ENCODE measurements around the gene ASTN2. TPM values are rescaled to one million over a fixed set of nuclear protein-coding genes. Genes with fewer than 3 reads are reported as not detected.

Gene ASTN2
- total RNA-seq, 6 experiments from 2014 or later: 0.91 to 3.1 (median 2.5) TPM

DNA sequence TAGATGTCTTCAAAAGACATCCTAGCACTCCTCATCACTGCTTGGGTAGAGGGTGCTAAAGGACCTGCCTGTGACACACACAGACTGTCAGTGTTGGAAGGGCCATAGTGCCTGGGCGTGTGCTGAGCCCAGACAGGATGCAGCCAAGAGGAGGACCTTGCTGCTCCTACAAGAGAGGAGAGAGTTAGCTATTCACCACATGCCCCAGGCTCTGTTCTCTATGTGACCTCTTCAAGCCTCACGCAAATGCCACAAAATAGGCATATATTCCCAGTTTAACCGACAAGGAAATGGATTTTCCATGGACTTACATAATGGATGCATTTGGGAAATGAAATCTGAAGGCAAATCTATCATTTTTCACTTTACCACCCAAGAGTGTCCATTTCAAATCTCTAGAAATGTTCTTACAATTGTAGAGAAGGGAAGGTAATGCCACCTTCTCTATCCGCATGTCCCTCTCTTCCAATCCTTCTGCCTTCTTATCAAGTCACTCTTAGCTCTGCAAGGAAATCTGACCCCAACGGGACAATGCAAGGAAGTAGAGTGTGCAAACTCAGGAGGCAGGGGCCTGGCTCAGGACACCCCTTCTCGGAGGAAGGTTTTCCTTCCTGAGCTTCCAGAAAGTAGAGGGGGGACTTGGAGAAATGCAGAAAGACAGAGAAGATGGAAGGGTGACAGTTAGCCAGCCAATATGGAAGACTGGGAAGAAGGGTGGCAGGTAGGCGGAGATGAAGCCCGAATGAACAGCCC lies 678.3 kb downstream of the ASTN2 start:
- Histone ChIP-seq H3K27me3 (no peaks in the 10 kb centered on the region), H3K27ac (no peak overlapping the region), H3K9me3 (no peaks in the 10 kb centered on the region), H3K4me3 (no peak overlapping the region), H3K4me1 (no peaks in the 10 kb centered on the region), H3K36me3 (no peaks in the 10 kb centered on the region)
- ATAC-seq (peak in 1 of 4 donors; percentile 11), DNase-seq (no peak)
- WGBS (ENCODE audit: insufficient coverage, low coverage, low lambda C conversion rate, missing lambda C conversion rate): 44% methylated on average over 7 of the region's 8 CpGs
- TF ChIP-seq POLR2A (IDR thresholded peaks at IDR 0.05): no peak
- TF ChIP-seq, protein P1, sequence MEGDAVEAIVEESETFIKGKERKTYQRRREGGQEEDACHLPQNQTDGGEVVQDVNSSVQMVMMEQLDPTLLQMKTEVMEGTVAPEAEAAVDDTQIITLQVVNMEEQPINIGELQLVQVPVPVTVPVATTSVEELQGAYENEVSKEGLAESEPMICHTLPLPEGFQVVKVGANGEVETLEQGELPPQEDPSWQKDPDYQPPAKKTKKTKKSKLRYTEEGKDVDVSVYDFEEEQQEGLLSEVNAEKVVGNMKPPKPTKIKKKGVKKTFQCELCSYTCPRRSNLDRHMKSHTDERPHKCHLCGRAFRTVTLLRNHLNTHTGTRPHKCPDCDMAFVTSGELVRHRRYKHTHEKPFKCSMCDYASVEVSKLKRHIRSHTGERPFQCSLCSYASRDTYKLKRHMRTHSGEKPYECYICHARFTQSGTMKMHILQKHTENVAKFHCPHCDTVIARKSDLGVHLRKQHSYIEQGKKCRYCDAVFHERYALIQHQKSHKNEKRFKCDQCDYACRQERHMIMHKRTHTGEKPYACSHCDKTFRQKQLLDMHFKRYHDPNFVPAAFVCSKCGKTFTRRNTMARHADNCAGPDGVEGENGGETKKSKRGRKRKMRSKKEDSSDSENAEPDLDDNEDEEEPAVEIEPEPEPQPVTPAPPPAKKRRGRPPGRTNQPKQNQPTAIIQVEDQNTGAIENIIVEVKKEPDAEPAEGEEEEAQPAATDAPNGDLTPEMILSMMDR (IDR thresholded peaks at IDR 0.05): no peak
- intact Hi-C loops (cut with DNase I): loop anchor here in 1 of 2 donors (5.0 kb wide), 1 partner anchor 126 kb away; no protein-coding TSS in a partner anchor

DNA sequence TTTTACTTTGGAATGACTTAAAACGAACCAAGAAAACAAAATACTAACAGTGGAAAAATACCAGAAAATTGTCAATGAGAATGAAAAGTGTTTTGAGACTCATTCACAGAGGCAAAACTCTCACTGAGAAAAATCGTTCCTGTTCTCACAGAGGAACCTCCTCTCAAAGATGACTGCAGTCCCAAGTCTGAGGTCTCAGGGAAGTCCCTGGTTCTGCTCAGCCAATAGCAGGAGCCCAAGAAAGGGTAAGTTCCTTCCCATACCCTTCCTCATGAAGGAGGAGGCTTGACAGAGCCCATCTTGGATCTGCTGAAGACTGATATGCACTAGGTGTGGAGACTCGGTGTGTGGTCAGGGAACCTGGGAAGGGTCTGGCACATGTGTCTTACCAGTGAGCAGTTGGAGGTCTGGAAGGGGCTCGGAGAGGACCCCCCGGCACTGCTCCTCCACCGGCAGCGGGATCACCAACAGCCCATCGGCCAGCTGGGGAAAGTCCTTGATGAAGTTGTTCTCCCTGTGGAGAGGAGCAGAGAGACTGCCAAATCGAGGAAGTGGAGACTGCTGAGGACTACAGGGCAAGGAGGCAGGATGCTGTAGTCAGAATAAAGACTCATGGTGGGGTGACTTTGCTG lies 681.7 kb downstream of the ASTN2 start:
- H3K36me3 ChIP-seq: no peaks in the 10 kb centered on the region
- DNase-seq (no peak), ATAC-seq (no peak)
- intact Hi-C loops (cut with DNase I): no loop called here
- H3K4me3 ChIP-seq: no peak overlapping the region
- no peaks in the 10 kb centered on the region for H3K9me3 ChIP-seq
- TF ChIP-seq, protein P1 (IDR thresholded peaks at IDR 0.05): no peak
- no peak for TF ChIP-seq POLR2A (IDR thresholded peaks at IDR 0.05)
- no peaks in the 10 kb centered on the region for H3K27me3 ChIP-seq
- 20% methylated on average over 3 of the region's 9 CpGs for WGBS (ENCODE audit: insufficient coverage, low coverage, low lambda C conversion rate, missing lambda C conversion rate)
- no peaks in the 10 kb centered on the region for H3K4me1 ChIP-seq
- H3K27ac ChIP-seq: no peak overlapping the region

DNA sequence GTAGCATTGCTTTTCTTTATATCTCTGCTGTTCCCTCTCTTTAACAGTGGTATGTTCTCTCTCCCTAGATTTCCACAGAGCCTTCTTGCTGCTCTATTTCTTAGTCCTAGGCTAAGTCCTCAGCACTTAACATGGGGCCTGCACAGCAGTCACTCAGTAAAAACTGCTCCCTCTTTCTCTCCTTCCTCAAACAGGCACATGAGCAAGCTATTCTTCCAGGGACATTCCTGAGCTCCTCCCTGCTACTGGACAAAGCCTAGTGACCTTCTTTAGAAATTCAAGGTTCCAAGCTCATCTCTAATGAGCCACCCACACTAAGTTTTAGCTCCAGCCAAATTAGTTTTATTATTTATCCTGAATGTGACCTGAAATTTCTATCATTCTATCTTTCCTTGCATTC lies 688.3 kb downstream of the ASTN2 start:
- intact Hi-C loops (cut with DNase I): no loop called here
- DNase-seq: no peak
- H3K9me3 ChIP-seq: no peaks in the 10 kb centered on the region
- H3K36me3 ChIP-seq: no peaks in the 10 kb centered on the region
- no peak for ATAC-seq
- H3K27me3 ChIP-seq: no peaks in the 10 kb centered on the region
- no peak overlapping the region for H3K4me3 ChIP-seq
- no peak overlapping the region for H3K27ac ChIP-seq
- TF ChIP-seq, protein P1 (IDR thresholded peaks at IDR 0.05): no peak
- TF ChIP-seq POLR2A (IDR thresholded peaks at IDR 0.05): no peak
- no peaks in the 10 kb centered on the region for H3K4me1 ChIP-seq

DNA sequence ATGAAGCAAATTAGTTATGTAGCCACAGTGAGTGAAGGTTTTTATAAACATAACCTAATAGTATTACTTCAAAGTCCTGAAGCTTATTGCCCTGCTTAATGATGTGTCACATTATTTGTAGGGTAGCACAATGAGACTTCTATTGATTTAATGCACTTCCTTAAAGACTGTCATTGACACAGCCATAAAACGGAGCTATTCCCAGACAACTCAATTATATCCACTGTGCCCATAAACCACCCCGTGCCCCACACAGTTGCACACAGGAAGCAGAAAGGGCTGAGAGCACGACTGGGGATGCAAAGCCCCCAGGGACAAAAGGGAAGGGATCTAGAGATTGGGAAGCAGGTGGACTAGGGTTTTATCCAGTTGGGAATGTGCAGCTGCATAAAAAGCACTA lies 690.7 kb downstream of the ASTN2 start:
- H3K9me3 ChIP-seq: no peaks in the 10 kb centered on the region
- 17% methylated on average over 3 of the region's 3 CpGs for whole genome bisulfite sequencing (ENCODE audit: insufficient coverage, low coverage, low lambda C conversion rate, missing lambda C conversion rate)
- no peak for ATAC-seq

More for the DNA sequence above, 690.7 kb downstream of the ASTN2 start:
- Histone ChIP-seq H3K36me3 (no peaks in the 10 kb centered on the region), H3K27ac (no peak overlapping the region), H3K4me3 (no peak overlapping the region), H3K4me1 (no peaks in the 10 kb centered on the region), H3K27me3 (no peaks in the 10 kb centered on the region)
- intact Hi-C loops (cut with DNase I): no loop called here
- DNase-seq: no peak
- no peak for TF ChIP-seq POLR2A (IDR thresholded peaks at IDR 0.05)
- TF ChIP-seq, protein P1 (IDR thresholded peaks at IDR 0.05): no peak

Measured in right lobe of liver (tissue), 6 donors.